ENCODE results near the gene RAB11FIP3. TPM values are rescaled to one million over a fixed set of nuclear protein-coding genes. Genes with fewer than 3 reads are reported as not detected.

The RAB11FIP3 gene
- total RNA-seq, 1 donor from 2014 or later: 56.0 TPM

- no peak for DNase-seq (ENCODE audit: low spot score)
- intact Hi-C loops (cut with DNase I): no loop called here
- ATAC-seq: no peak
These were observed 131.2 kb downstream of the RAB11FIP3 start for GRCh38 chr16:556474-557173.

- ATAC-seq (no peak), DNase-seq (ENCODE audit: low spot score) (no peak)
- intact Hi-C loops (cut with DNase I): no loop called here
These were observed 132.2 kb downstream of the RAB11FIP3 start for GRCh38 chr16:557463-558297.

- ATAC-seq: no peak
- DNase-seq (ENCODE audit: low spot score): no peak
- intact Hi-C loops (cut with DNase I): no loop called here
These were observed 133.0 kb downstream of the RAB11FIP3 start for GRCh38 chr16:558298-559020.

GRCh38 chr16:559021-559380 is 133.6 kb downstream of the RAB11FIP3 start:
- DNase-seq (ENCODE audit: low spot score) (no peak), ATAC-seq (no peak)
- intact Hi-C loops (cut with DNase I): no loop called here

- intact Hi-C loops (cut with DNase I): no loop called here
- DNase-seq (ENCODE audit: low spot score): no peak
- ATAC-seq: no peak
These were observed 134.2 kb downstream of the RAB11FIP3 start for GRCh38 chr16:559411-560203.

GRCh38 chr16:560204-560700 is 134.8 kb downstream of the RAB11FIP3 start, which contains the start of gene PRR35:
Gene PRR35 (plus strand): TSS chr16:560394. CDS start chr16:563295, 2,901 bp downstream.
- intact Hi-C loops (cut with DNase I): no loop called here
- ATAC-seq (no peak), DNase-seq (ENCODE audit: low spot score) (no peak)

GRCh38 chr16:560701-561412 is 135.4 kb downstream of the RAB11FIP3 start:
- intact Hi-C loops (cut with DNase I): no loop called here
- no peak for DNase-seq (ENCODE audit: low spot score)

GRCh38 chr16:561413-561794 is 136.0 kb downstream of the RAB11FIP3 start:
- DNase-seq (ENCODE audit: low spot score) (no peak), ATAC-seq (no peak)
- intact Hi-C loops (cut with DNase I): no loop called here

More at GRCh38 chr16:560701-561412, 135.4 kb downstream of the RAB11FIP3 start:
- no peak for ATAC-seq

- no peak for ATAC-seq
- intact Hi-C loops (cut with DNase I): no loop called here
- no peak for DNase-seq (ENCODE audit: low spot score)
These were observed 136.8 kb downstream of the RAB11FIP3 start for GRCh38 chr16:561957-562938.

GRCh38 chr16:563072-563644 is 137.7 kb downstream of the RAB11FIP3 start:
- DNase-seq (ENCODE audit: low spot score) (no peak), ATAC-seq (no peak)
- intact Hi-C loops (cut with DNase I): no loop called here

- ATAC-seq (no peak), DNase-seq (ENCODE audit: low spot score) (no peak)
- intact Hi-C loops (cut with DNase I): no loop called here
These were observed 139.4 kb downstream of the RAB11FIP3 start for GRCh38 chr16:564690-565418.

GRCh38 chr16:565419-566330 is 140.2 kb downstream of the RAB11FIP3 start:
- no peak for ATAC-seq
- DNase-seq (ENCODE audit: low spot score): no peak
- intact Hi-C loops (cut with DNase I): no loop called here

- DNase-seq (ENCODE audit: low spot score) (peak; percentile 86), ATAC-seq (peak; percentile 81)
- intact Hi-C loops (cut with DNase I): no loop called here
These were observed 141.3 kb downstream of the RAB11FIP3 start, which contains the start of gene NHLRC4 for GRCh38 chr16:566475-567372. Gene NHLRC4 (plus strand): TSS chr16:567005. CDS start chr16:568048, 1,043 bp downstream.
